Stimulated activated CD4-positive, alpha-beta T cell treated with anti-CD3 and anti-CD28 coated beads, Interleukin-1b, Interleukin-23, amount 100 ng/mL, for 1 hour (primary cell): Measurements from ENCODE around the gene MYH16.
"Not testable (repeated sequence)": the region's sequence is repeated elsewhere in the genome, so short reads cannot be mapped to it uniquely, and the experiment has no call there.

ENCODE experiments used
- DNase-seq, 2 donors: peaks; one replicate each; pipeline ENCODE4 v3.0.0-alpha.2; 2020; ENCODE audit warnings: low read depth in 2 of 2

MYH16 gene

DNA sequence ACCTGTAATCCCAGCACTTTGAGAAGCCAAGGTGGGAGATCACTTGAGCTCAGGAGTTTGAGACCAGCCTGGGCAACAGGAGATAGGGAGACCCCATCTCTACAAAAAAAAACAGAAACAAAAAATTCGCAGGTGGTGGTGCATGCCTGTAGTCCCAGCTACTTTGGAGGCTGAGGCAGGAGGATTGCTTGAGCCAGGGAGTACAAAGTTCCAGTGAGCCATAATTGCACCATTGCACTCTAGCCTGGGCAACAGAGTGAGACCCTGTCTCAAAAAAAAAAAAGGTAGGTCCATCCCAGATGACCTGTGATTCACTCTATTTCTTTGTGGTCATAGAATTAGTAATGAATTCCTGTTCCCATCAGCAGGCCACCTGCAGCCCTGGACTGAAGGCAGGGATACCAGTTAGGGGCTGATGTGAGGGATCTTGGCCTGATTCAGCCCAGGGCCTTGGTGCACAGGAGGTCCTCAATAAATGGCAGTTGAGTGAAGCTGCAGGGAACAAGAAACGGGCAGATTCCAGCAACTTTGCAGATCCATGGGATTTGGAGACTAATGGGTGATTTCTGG is at the start of gene MYH16:
TSS of gene MYH16 (plus strand) at position 364 of the 570 bp plus-strand sequence.
- DNase-seq: no peak

DNA sequence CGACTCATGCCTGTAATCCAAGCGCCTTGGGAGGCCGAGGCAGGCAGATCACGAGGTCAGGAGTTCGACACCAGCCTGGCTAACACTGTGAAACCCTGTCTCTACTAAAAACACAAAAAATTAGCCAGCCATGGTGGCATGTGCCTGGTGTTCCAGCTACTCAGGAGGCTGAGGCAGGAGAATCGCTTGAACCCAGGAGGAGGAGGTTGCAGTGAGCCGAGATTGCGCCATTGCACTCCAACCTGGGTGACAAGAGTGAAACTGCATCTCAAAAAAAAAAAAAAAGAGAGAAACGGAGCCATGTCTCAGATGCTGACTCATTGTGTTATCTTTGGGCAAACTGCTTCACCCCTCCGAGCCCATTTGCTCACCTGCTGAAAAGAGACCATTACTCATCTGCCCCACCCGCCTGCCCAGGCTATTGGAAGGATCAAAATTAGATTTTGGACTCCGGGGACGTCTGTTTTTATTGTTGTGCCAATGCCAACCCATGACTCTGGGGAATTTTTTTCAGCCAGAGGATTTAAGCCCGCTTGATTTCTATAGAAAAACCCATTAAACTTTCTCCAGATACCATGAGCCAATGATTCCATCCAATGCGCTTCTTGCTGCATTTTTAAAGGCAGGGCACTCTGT is 48.3 kb upstream of the MYH16 start:
- not testable (repeated sequence) for DNase-seq

DNA sequence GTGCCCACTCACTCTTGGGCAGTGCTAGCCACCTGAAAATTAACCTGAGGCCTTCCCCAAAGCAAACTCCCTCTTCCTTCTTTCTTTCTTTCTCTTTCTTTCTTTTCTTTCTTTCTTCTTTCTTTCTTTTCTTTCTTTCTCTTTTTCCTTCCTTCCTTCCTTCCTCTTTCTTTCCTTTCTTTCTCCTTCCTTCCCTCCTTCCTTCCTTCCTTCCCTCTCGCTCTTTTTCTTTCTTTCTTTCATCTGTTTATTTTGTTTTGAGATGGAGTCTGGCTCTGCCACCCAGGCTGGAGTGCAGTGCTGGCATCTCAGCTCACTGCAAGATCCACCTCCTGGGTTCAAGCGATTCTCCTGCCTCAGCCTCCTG is 47.8 kb upstream of the MYH16 start:
- DNase-seq: no peak

DNA sequence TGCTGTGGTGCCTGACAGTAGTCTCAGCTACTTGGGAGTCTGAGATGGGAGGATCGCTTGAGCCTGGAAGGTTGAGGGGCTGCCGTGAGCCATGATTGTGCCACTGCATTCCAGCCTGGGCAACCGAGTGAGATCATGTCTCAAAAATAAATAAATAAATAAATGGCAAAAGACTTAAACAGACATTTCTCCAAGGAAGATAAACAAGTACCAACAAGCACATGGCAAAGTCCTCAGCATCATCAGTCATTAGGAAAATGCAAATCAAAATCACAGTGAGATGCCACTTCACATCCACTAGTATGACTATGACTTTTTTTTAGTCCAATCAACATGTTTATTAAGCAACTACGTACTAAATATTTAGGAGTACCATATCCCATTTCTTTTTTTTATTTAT is 43.4 kb upstream of the MYH16 start:
- DNase-seq: no peak

DNA sequence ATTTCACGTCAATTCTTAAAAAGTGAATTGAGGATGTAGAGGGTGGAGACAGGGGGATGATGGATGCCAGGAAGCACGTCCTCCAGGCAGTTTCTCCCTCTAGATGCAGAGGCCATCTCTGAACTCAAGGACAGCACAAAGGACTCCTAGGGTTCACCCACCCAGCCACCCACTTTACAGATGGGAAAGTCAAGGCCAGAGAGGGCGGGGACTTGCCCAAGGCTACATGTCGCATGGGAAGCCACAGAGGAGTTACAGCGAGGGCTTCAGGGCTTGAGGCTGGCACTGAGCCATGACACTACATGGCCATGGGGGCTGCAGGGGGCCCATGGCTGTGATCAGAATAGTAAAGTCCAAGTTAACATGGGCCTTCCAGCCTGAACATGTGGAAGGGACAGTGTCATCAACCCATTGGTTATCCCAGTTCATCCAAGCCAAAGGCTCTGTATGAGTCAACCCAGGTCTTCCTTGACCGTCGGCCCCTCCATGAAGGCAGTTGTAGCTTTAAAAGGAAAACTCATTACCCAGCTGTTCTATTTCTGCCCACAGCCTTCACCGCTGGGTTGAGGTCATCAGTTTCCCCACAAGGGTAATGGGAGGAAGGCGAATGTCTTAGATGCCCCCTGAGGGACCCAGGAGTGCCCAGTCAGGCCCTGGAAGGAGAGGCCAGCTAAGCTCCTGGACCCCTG is 40.4 kb upstream of the MYH16 start:
- DNase-seq: no peak

DNA sequence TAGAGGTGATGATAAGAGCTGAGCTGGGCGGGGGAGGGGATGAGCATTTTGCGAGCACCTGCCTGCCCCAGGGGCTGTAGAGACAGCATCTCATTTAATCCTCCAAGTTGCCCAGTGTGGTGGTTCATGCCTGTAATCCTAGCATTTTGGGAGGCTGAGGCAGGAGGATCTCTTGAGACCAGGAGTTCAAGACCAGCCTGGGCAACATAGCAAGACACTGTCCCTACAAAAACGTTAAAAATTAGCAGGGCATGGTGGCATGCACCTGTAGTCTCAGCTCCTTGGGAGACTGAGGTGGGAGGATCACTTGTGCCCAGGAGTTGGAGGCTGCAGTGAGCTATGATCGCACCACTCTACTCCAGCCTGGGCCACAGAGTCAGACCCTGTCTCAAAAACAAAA is 39.7 kb upstream of the MYH16 start:
- DNase-seq: not testable (repeated sequence)

DNA sequence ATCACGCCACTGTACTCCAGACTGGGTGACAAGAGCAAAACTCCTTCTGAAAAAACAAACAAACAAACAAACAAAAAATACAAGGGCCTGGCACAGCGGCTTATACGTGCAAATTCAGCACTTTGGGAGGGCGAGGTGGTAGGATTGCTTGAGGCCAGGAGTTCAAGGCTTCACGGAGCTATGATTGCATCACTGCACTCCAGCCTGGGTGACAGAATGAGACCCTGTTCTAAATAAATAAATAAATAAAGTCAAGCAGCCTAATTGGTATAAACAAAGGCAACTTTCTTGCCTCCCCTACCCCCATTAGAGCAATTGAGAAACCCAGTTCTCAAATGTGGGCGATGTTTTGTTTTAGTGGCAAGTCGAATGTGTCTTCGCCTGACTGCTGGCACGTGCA is 38.5 kb upstream of the MYH16 start:
- DNase-seq: no peak

DNA sequence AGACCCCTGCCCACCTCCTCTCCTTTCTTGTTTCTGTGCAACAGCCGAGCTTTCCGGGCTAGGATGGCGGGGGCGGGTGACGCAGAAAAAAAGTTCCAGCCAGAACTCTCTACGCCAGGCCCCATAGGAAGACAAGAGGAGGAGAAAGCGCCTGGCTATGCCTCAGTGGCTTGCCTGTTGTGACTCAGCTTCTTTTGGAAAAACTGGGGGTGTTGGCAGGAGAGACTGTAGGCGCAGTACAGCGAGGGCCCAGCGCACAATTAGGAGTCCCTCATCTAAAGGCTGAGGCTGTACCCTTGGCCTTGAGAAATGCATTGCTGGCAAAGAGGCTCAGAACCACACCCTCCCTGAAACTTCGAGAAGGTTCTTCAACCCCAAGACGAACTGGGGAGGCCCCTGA is 36.7 kb upstream of the MYH16 start:
- DNase-seq: no peak

DNA sequence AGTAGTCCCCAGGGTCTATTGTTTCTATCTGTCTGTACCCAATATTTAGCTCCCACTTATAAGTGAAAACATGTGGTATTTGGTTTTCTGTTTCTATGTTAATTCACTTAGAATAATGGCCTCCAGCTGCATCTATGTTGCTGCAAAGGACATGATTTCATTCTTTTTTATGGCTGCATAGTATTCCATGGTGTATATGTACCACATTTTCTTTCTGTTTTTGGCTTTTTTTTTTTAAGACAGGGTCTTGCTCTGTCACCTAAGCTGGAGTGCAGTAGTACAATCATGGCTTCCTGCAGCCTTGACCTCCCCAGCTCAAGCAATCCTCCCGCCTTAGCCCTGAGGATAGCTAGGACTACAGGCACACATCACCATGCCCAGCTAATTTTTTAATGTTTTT is 34.8 kb upstream of the MYH16 start:
- DNase-seq: not testable (repeated sequence)

DNA sequence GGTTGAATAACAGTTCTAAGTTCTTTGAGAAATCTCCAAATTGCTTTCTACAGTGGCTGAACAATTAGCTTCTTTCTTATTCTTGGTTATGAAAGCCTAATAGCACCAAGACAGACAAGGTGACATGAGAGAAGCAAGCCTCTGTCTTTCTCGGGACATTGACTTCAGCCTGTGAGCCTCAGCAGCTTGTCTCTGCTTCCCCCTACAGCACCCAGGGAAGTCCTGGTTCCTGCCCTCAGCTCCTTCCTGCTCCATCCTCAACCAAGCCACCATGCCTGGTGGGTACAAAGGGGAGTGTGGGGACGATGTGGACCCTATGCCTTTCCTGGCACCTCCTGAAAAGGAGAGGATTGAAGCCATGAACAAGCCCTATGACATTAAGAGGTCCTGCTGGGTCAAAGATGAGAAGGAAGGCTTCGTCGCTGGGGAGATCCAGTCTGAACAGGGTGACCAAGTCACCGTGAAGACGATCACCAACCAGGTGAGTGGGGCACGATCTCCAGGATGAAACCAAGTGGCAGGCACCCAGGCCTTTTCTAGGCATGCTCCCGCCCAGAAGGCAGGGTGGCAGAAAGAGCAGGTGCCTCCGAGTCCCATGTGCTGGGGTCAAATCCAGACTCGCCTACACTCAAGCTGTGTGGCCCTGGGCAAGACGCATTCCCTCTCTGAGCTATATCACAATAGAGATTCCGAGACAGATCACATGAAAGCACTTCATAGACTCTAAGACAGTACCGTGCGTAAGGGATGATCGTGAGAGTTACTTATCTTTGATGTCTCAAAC is 33.9 kb upstream of the MYH16 start:
- DNase-seq: no peak

DNA sequence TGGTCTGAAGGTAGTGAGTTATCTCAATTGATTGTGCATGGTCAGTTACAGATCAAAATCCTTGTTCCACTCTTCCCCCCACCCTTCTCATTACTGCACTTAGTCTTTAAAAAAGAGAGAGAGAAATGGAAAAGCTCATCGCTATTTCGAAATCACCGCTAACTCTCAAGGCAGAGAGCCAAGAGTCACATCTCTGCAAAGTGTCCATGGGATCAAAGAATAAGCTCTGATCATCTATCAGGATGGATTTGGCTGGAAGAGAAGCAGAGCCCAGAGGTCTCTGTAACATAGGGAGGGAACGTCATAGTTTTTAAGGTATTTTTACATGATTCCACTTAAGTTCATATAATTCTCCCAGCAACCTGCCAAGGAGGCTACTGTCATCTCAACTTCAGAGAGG is 30.0 kb upstream of the MYH16 start:
- no peak for DNase-seq

DNA sequence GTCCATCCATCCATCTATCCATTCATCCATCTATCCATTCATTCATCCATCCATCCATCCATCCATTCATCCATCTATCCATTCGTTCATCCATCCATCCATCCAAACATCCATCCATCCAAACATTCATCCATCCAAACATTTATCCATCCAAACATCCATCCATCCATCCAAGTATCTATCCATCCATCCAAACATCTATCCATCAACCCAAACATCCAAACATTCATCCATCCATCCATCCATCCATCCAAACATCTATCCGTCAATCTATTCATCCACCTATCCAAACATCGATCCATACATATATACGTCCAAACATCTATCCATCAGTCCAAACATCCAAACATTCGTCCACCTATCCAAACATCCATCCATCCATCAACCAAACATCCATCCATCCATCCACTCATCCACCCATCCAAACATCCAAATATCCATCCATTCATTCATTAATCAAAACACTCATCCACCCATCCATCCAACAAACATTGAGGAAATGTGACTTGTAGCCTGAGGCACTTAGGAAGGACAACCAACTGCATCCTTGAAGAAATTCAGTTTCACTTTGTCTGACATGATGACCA is 28.8 kb upstream of the MYH16 start:
- DNase-seq: no peak

DNA sequence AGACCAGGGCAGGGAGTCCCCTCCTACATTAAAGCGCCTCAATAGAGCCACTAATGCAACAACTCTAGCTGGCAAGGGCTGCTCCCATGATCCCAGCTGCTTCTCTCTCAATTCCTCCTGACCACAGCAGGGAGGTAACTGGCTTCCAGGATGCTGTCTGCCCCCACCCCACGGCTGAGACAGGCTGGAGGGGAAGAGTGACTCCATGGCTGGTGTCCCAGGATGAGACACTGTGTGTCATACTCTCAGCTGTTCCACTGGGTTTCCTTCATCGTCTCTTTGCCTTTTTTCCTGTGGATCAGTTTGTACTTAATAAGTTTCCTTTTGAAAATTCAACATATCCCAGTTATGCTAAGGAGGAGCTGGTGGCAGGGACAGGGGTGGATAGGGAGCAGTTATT is 27.7 kb upstream of the MYH16 start:
- DNase-seq: no peak

DNA sequence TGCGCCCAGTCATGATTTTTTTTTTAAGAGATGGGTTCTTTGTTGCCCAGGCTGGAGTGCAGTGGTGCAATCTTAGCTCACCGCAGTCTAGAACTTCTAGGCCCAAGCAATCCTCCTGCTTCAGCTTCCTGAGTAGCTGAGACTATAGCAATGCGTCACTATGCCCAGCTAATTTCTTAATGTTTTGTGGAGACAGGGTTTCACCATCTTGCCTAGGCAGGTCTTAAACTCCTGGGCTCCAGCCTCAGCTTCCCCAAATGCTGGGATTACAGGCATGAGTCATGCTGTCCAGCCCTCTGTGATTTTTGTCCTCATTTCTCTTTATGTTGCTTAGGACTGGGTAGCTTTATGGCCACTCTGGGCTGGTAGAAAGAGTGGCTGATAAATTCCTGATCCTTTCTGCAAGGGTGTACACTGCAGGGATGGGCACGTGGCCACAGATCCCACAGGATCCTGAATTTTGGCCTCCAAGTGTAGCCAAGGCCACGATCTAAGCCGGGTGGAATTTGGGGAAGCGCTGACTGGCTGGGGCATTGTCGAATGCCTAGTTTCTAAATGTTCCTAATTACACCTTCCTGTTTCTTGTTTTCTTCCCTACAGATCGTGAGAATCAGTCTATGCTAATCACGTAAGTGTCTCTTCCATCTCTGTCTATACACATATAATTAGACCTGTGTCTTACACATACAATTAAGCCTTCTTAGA is 24.1 kb upstream of the MYH16 start:
- DNase-seq: no peak

DNA sequence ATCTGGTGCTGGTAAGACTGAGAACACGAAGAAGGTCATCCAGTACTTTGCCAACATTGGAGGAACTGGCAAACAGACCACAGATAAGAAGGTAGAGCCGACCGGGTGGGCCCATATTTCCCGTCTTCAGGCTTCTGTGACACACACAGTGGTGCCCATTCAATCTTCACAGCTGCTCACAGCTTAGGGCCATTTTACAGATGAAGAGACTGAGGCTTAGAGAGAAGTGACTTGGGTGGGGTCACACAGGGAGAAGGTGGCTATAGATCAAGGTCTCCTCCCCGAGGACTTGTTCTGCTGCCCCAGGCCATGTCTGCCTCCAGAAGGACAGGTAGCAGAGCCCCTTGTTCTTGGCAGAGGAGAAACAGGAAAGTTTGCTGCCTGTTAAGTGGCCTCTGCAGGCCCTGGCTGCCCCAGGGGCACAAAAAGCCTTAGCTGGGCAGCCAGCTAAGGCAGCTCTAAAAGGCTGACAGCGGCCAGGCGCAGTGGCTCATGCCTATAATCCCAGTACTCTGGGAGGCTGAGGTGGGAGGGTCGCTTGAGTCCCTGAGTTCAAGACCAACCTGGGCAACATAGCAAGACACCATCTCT is 22.6 kb upstream of the MYH16 start:
- DNase-seq: no peak

DNA sequence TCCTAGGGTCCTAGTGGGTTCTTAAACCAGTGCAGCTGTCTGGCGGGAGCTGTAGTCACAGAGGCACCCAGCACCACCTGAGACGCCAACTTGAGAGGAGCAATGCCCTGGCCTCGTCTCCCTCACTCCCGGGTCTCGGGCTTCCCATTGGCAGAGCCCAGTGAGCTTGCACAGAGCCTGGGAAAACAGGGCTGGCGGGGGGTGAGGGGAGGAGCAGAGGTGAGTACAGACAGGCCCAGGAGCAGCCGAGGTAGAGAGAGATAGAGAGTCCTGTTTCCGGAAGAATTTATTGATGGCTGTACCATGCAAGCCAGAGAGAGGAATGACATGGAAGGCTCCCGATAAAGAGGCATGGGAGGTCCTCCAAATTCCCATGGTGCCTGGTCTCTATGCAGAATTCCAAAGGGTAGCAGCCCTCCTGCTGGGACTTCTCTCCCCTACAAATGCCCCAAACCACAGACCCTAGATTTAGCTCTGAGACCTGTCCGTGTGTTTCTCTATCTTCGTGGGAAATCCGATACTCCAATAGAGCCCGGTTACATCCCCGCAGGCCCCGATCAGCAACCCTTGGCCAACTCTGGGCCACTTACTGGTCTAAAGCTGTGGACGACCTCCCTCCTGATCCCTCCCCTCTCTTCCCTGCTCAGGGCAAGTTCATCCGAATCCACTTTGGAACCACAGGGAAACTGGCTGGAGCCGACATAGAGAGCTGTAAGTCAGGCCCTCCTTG is 20.3 kb upstream of the MYH16 start:
- no peak for DNase-seq

DNA sequence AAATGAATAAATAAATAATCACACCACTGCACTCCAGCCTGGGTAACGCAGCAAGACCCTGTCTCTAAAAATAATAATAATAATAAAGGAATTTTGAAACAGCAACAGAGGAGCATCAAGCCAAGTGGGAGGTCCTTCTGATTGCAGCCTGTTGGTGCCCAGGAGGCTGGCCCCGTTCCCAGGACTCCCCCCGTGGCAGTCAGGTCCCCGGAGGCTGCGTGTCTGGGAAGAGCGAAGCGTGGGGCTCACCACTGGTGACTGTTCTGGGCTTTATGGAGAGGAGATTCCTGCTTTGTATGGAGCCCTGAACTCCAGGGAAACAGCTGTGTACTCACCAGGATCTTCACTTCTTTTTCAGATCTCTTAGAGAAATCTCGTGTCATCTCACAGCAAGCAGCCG is 19.3 kb upstream of the MYH16 start:
- DNase-seq: no peak

DNA sequence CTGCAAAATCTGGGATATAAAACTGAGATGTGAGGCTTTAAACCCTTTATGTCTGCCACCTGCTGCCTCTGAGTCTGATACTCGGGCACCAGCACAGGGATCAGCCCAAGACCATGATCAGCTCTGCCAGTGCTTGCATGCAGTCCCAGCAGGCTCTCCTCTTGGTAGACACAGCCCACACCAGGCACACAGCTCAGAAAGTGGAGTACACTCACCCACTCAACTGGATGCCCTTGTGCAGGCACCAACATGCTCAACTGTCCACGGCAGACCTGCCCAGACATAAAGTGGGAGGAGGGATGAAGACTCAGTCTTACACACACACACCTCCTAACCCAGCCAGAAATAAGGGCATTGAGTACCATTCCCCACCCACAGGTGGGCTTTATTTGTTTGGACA is 18.2 kb upstream of the MYH16 start:
- no peak for DNase-seq

DNA sequence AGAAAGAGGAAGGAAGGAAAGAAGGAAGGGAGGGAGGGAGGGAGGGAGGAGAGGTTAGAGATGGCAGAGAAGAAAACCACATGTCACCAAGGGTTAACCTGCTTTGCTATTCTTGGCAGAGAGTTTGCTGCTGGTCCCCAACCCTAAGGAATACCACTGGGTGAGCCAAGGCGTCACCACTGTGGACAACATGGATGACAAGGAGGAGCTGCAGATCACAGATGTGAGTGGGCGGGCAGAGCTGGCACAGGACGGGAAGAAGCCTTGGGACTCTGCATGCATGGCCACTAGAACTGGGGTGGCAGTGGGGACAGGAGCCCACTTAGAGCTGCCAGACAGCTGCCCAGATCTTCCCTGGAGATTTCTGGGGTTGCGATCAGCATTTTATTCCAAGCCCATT is 17.2 kb upstream of the MYH16 start:
- no peak for DNase-seq

DNA sequence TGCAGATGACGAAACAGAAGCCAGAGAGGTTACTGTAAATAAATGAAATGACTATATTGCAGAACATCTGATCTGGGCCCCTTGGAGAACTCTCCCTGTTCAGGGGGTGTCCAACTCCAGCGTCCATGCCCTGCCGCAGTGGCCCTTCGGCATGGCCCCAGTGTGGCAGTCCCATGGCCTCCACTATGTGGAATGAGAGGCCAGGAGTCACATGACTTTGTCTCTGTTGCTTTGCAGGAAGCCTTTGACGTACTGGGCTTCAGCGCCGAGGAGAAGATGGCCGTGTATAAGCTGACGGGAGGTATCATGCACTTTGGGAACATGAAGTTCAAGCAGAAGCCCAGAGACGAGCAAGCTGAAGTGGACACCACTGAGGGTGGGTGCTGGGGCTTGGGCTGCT is 15.6 kb upstream of the MYH16 start:
- DNase-seq: no peak

DNA sequence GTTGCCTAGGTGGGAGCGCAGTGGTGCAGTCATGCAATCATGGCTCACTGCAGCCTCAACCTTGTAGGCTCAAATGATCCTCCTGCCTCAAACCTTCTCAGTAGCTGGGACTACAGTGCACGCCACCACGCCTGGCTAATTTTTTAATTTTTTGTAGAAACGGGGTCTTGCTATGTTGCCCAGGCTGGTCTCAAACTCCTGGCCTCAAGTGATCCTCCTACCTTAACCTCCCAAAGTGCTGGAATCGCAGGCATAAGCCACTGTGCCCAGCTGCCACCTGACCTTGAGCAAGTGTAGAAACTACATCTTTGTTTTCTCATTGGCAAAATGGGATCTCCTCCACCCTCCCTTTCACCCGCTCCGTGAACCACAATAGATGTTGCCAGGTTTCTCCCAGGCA is 15.0 kb upstream of the MYH16 start:
- DNase-seq: no peak
